T-helper 17 cell (primary cell): ENCODE results near the gene RAD52. TPM values are rescaled to one million over a fixed set of nuclear protein-coding genes. Genes with fewer than 3 reads are reported as not detected.

Experiments used
- ATAC-seq: fragments of 150-1000 bp; cut with Tn5 transposase; 2 replicates; pipeline ENCODE4 v1.10.0; 2021; ENCODE audit warnings: mild to moderate bottlenecking, moderate library complexity
- DNase-seq, 3 donors: peaks; one replicate each; pipeline versions ENCODE4 v3.0.0 to v3.0.0-alpha.2; 2020 to 2021
- H3K9me3 ChIP-seq: one replicate; pipeline ENCODE4 v1.7.0; 2013; ENCODE audit warnings: low read length, mild to moderate bottlenecking; ENCODE audit not compliant: control insufficient read depth, poor library complexity, severe bottlenecking
- H3K27ac Mint-ChIP-seq: one replicate; pipeline ENCODE4 v1.8.0; 2022; ENCODE audit warnings: mild to moderate bottlenecking, moderate library complexity, mixed read lengths
- H3K27me3 Mint-ChIP-seq: one replicate; pipeline ENCODE4 v1.8.0; 2022; ENCODE audit warnings: mixed read lengths
- H3K36me3 Mint-ChIP-seq: one replicate; pipeline ENCODE4 v1.8.0; 2022; ENCODE audit warnings: low read depth, mixed read lengths
- H3K4me1 Mint-ChIP-seq: one replicate; pipeline ENCODE4 v1.8.0; 2022; ENCODE audit warnings: mild to moderate bottlenecking, mixed read lengths
- H3K4me3 Mint-ChIP-seq: one replicate; pipeline ENCODE4 v1.8.0; 2022; ENCODE audit warnings: mild to moderate bottlenecking, moderate library complexity, mixed read lengths
- total RNA-seq, 4 donors: library from RNA in 2 of 4; stranded (reverse) in 2 of 4; gene quantifications; one replicate each; pipeline ENCODE4 v1.2.3 and lab custom pipeline; 2022 to 2026

Gene RAD52
- total RNA-seq, 2 donors from 2014 or later: 11.9 to 13.3 TPM

DNA sequence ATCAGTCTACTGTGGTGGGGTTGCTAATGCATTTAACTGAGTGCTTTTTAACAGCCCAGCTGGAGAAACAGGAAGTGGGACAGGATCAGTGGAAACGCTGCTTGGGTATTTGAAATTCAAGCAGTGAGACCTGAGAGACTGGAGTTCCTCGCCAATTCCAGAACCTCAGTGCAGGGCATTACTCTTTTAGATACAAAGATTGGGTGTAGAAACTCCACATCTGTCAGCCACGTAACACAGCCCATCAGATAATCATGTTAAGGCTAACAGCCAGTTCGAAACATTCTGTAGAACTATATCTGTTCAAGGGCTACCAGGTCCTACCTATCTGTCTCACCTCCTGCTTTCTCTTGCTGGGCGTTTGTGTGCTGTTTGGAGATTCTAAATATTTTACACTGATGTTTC, 45.5 kb downstream of the RAD52 start:
- no peaks in the 10 kb centered on the region for H3K27me3 Mint-ChIP-seq

DNA sequence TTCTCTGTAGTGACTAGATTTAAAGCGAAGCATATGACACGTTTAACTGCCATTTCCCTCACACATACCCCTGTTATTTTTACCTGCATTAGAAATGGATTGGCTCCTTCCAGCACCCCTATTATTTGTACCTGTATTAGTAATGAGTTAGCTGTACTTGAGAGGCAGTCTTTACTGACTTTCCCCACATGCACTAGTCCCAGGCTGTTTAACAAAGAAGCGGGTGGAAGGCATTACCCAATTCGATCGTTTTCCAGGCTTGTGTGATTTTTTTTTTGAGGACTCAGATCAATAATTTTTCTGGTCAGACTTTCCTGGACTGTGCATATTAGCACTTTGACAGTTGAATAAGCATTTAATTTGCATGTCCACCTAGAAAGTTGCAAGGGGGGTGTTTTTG, 46.4 kb downstream of the RAD52 start:
- DNase-seq (no peak), ATAC-seq (no peak)
- Mint-ChIP-seq H3K27ac (no peak overlapping the region), H3K4me3 (no peak overlapping the region), H3K27me3 (no peaks in the 10 kb centered on the region), H3K36me3 (peaks cover 20% of the 10 kb centered on the region), H3K4me1 (peaks cover 15% of the 10 kb centered on the region)
- no peaks in the 10 kb centered on the region for H3K9me3 ChIP-seq

More for the DNA sequence above, 45.5 kb downstream of the RAD52 start:
- DNase-seq: no peak
- Mint-ChIP-seq H3K36me3 (peaks cover 21% of the 10 kb centered on the region), H3K4me1 (peaks cover 15% of the 10 kb centered on the region), H3K4me3 (no peak overlapping the region), H3K27ac (peak overlapping the region; percentile 74)
- ATAC-seq: no peak
- H3K9me3 ChIP-seq: no peaks in the 10 kb centered on the region

DNA sequence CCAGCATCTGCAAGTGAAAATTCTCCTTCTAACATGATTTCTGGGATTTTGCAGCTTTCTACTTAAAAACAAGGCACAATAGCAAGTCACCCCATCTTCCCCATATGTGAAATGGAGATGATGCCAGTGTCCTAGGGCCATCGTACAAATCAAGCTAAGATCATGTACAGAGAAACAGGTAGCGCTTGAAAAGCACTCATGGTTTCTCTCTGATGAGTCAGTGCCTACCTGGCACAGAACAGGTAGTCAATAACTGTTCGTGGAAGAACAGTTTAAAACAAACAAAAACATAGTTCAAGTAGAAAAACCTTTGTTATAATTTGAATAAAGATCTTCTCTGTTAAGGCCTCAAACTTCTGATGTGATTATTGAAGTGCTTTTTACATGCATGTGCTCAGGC, 46.9 kb downstream of the RAD52 start:
- Mint-ChIP-seq H3K27ac (no peak overlapping the region), H3K4me1 (peaks cover 15% of the 10 kb centered on the region), H3K4me3 (no peak overlapping the region), H3K36me3 (peaks cover 17% of the 10 kb centered on the region), H3K27me3 (no peaks in the 10 kb centered on the region)
- ATAC-seq (no peak), DNase-seq (no peak)
- no peaks in the 10 kb centered on the region for H3K9me3 ChIP-seq

DNA sequence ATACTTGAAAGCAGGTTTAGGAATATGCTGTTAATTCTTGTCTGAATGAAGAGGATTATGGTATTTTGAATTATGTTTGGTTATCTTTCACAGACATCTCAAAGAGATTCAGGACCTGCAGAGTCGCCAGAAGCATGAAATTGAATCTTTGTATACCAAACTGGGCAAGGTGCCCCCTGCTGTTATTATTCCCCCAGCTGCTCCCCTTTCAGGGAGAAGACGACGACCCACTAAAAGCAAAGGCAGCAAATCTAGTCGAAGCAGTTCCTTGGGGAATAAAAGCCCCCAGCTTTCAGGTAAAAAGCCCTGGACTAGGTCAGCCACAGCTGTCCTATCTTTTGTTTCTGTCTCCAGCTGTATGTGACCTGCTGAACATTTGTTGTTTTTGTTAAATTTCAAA, 52.1 kb downstream of the RAD52 start:
- Mint-ChIP-seq H3K27ac (peak overlapping the region; percentile 60), H3K27me3 (no peaks in the 10 kb centered on the region), H3K36me3 (peaks cover 10% of the 10 kb centered on the region), H3K4me1 (peaks cover 4% of the 10 kb centered on the region), H3K4me3 (no peak overlapping the region)
- no peak for ATAC-seq
- DNase-seq: no peak
- no peaks in the 10 kb centered on the region for H3K9me3 ChIP-seq

DNA sequence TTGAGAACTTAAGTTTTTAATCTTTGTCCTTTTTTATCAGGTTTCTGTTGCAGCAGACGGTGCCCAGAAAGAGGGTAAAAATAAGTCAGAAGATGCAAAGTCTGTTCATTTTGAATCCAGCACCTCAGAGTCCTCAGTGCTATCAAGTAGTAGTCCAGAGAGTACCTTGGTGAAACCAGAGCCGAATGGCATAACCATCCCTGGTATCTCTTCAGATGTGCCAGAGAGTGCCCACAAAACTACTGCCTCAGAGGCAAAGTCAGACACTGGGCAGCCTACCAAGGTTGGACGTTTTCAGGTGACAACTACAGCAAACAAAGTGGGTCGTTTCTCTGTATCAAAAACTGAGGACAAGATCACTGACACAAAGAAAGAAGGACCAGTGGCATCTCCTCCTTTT, 53.5 kb downstream of the RAD52 start:
- H3K27ac Mint-ChIP-seq: no peak overlapping the region
- no peak overlapping the region for H3K4me3 Mint-ChIP-seq
- H3K9me3 ChIP-seq: no peaks in the 10 kb centered on the region
- DNase-seq (no peak), ATAC-seq (no peak)
- no peaks in the 10 kb centered on the region for H3K27me3 Mint-ChIP-seq
- H3K36me3 Mint-ChIP-seq: peaks cover 6% of the 10 kb centered on the region
- peaks cover 6% of the 10 kb centered on the region for H3K4me1 Mint-ChIP-seq

DNA sequence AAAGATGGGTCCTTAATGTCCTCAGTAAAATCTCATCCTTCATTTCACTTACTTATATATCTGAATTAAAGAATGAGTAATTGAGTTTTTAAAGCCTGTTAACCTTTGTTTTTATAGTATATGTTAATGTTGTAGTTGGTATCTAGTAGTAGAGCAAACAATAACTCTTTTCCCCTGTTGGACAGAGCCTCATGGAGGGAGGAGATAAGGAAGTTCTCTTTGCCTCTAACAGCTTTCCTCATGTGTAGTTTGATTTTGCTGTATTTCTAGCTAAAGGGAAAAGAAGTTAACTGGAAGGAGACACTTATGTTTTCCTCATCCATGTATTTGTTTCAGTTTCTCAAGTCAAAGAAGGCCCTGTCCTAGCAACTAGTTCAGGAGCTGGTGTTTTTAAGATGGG, 55.3 kb downstream of the RAD52 start:
- Mint-ChIP-seq H3K4me3 (no peak overlapping the region), H3K27me3 (no peaks in the 10 kb centered on the region), H3K4me1 (peaks cover 6% of the 10 kb centered on the region), H3K36me3 (peaks cover 6% of the 10 kb centered on the region), H3K27ac (no peak overlapping the region)
- H3K9me3 ChIP-seq: no peaks in the 10 kb centered on the region
- ATAC-seq: no peak
- no peak for DNase-seq

DNA sequence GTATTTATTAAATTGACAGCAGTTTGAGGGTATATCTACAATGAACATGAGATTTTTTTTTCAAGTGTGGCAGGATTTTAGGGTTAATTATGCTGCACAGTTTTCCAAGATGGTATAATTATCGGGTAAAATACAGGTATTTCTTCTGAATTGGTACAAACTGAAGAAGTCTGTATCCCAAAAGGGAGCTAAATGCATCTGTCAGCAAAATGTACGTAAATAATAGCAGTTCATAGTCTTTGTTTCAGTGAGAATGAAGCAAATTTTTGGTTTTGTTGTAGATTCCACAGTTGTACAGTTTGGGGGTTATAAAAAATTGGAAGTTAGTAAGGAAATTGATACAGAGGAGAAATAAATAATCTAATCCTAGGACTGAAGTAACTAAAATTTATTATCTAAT, 63.3 kb downstream of the RAD52 start:
- peaks cover 10% of the 10 kb centered on the region for H3K36me3 Mint-ChIP-seq
- H3K4me1 Mint-ChIP-seq: peaks cover 6% of the 10 kb centered on the region
- no peak for DNase-seq
- H3K9me3 ChIP-seq: no peaks in the 10 kb centered on the region
- no peak overlapping the region for H3K4me3 Mint-ChIP-seq
- H3K27me3 Mint-ChIP-seq: no peaks in the 10 kb centered on the region
- ATAC-seq: no peak
- no peak overlapping the region for H3K27ac Mint-ChIP-seq

DNA sequence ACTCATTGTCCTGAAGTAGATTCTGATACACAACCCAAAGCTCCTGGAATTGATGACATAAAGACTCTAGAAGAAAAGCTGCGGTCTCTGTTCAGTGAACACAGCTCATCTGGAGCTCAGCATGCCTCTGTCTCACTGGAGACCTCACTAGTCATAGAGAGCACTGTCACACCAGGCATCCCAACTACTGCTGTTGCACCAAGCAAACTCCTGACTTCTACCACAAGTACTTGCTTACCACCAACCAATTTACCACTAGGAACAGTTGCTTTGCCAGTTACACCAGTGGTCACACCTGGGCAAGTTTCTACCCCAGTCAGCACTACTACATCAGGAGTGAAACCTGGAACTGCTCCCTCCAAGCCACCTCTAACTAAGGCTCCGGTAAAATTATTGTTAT, 63.8 kb downstream of the RAD52 start:
- DNase-seq: no peak
- no peaks in the 10 kb centered on the region for H3K9me3 ChIP-seq
- peaks cover 10% of the 10 kb centered on the region for H3K36me3 Mint-ChIP-seq
- no peak for ATAC-seq
- peaks cover 6% of the 10 kb centered on the region for H3K4me1 Mint-ChIP-seq
- no peak overlapping the region for H3K4me3 Mint-ChIP-seq
- no peaks in the 10 kb centered on the region for H3K27me3 Mint-ChIP-seq
- peak overlapping the region; percentile 78 for H3K27ac Mint-ChIP-seq

DNA sequence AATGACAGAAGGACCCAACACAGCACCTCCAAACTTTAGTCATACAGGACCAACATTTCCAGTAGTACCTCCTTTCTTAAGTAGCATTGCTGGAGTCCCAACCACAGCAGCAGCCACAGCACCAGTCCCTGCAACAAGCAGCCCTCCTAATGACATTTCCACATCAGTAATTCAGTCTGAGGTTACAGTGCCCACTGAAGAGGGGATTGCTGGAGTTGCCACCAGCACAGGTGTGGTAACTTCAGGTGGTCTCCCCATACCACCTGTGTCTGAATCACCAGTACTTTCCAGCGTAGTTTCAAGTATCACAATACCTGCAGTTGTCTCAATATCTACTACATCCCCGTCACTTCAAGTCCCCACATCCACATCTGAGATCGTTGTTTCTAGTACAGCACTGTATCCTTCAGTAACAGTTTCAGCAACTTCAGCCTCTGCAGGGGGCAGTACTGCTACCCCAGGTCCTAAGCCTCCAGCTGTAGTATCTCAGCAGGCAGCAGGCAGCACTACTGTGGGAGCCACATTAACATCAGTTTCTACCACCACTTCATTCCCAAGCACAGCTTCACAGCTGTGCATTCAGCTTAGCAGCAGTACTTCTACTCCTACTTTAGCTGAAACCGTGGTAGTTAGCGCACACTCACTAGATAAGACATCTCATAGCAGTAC, 64.6 kb downstream of the RAD52 start:
- ATAC-seq (no peak), DNase-seq (no peak)
- H3K27ac Mint-ChIP-seq: peak overlapping the region; percentile 78

DNA sequence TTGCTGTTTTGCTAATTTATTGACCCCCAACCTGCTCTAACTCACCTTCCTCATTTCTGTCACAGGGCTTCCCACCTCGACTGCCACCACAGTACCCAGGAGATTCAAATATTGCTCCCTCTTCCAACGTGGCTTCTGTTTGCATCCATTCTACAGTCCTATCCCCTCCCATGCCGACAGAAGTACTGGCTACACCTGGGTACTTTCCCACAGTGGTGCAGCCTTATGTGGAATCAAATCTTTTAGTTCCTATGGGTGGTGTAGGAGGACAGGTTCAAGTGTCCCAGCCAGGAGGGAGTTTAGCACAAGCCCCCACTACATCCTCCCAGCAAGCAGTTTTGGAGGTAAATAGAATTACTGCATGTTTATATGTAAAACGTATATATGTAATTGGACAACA, 68.8 kb downstream of the RAD52 start:
- peak overlapping the region; percentile 74 for H3K27ac Mint-ChIP-seq
- peaks cover 17% of the 10 kb centered on the region for H3K36me3 Mint-ChIP-seq
- no peaks in the 10 kb centered on the region for H3K27me3 Mint-ChIP-seq
- H3K4me3 Mint-ChIP-seq: no peak overlapping the region
- DNase-seq: no peak
- no peaks in the 10 kb centered on the region for H3K9me3 ChIP-seq
- ATAC-seq: no peak
- peaks cover 11% of the 10 kb centered on the region for H3K4me1 Mint-ChIP-seq

More for the DNA sequence above, 64.6 kb downstream of the RAD52 start:
- no peaks in the 10 kb centered on the region for H3K9me3 ChIP-seq
- Mint-ChIP-seq H3K4me1 (peaks cover 8% of the 10 kb centered on the region), H3K4me3 (no peak overlapping the region), H3K36me3 (peaks cover 13% of the 10 kb centered on the region), H3K27me3 (no peaks in the 10 kb centered on the region)

DNA sequence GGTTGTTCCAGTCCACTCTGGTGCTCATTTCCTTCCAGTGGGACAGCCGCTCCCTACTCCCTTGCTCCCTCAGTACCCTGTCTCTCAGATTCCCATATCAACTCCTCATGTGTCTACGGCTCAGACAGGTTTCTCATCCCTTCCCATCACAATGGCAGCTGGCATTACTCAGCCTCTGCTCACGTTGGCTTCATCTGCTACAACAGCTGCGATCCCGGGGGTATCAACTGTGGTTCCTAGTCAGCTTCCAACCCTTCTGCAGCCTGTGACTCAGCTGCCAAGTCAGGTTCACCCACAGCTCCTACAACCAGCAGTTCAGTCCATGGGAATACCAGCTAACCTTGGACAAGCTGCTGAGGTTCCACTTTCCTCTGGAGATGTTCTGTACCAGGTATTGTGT, 69.9 kb downstream of the RAD52 start:
- H3K4me1 Mint-ChIP-seq: peaks cover 12% of the 10 kb centered on the region
- ATAC-seq: no peak

DNA sequence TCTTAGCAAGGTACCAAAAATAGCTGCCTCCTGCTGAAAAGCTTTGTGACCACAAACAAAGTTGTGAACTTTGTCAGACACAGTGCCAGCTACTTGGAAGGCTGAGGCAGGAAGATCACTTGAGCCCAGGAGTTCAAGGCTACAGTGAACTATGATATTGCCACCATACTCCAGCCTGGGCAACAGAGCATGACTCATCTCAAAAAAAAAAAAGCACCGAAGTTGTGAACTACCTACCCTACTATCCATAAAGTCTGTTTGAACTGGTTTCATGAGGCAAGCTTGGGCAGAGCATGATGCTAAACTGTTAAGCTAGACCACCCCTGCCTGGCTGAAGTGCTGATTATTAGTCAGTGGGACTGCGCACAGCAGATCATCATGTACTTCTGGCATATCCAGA, 75.5 kb downstream of the RAD52 start:
- H3K4me3 Mint-ChIP-seq: no peak overlapping the region
- peaks cover 3% of the 10 kb centered on the region for H3K36me3 Mint-ChIP-seq
- peaks cover 13% of the 10 kb centered on the region for H3K4me1 Mint-ChIP-seq
- no peaks in the 10 kb centered on the region for H3K27me3 Mint-ChIP-seq
- ATAC-seq (no peak), DNase-seq (no peak)
- no peak overlapping the region for H3K27ac Mint-ChIP-seq
- H3K9me3 ChIP-seq: no peaks in the 10 kb centered on the region

More for the DNA sequence above, 69.9 kb downstream of the RAD52 start:
- no peaks in the 10 kb centered on the region for H3K27me3 Mint-ChIP-seq
- DNase-seq: no peak
- no peaks in the 10 kb centered on the region for H3K9me3 ChIP-seq
- H3K27ac Mint-ChIP-seq: peak overlapping the region; percentile 80
- no peak overlapping the region for H3K4me3 Mint-ChIP-seq
- H3K36me3 Mint-ChIP-seq: peaks cover 10% of the 10 kb centered on the region

DNA sequence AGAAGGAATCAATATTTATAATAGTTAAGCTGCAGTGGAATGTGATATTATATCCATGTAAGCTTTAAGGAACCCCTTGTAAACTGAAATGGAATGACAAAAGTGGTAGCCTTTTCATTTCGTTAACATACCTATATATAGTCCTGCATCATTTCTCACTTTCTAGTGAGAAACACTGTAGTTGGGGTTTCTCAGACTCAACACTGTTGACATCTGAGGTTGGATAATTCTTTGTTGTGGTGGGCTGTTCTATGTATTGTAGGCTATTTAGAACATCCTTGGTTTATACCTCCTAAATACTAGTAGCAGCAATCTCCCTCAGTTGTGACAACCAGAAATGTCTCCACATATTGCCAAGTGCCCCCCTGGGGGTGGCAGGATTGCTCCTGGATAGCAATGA, 79.1 kb downstream of the RAD52 start:
- H3K4me1 Mint-ChIP-seq: peaks cover 13% of the 10 kb centered on the region
- DNase-seq: no peak
- peak; percentile 79 for ATAC-seq
- no peak overlapping the region for H3K4me3 Mint-ChIP-seq
- H3K9me3 ChIP-seq: no peaks in the 10 kb centered on the region
- no peaks in the 10 kb centered on the region for H3K27me3 Mint-ChIP-seq
- peaks cover 5% of the 10 kb centered on the region for H3K36me3 Mint-ChIP-seq
- H3K27ac Mint-ChIP-seq: peak overlapping the region; percentile 66

DNA sequence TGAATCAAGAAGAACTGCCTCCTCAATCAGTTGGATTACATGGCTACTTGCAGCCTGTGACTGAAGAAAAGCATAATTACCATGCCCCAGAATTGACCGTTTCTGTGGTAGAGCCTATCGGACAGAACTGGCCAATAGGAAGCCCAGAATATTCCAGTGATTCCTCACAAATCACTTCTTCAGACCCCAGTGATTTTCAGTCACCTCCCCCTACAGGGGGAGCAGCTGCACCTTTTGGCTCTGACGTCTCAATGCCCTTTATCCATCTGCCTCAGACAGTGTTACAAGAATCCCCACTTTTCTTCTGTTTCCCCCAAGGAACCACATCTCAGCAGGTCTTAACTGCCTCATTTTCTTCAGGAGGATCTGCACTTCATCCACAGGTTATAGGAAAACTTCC, 80.8 kb downstream of the RAD52 start:
- DNase-seq: no peak
- H3K36me3 Mint-ChIP-seq: peaks cover 11% of the 10 kb centered on the region
- peaks cover 13% of the 10 kb centered on the region for H3K4me1 Mint-ChIP-seq
- peak overlapping the region; percentile 14 for H3K27ac Mint-ChIP-seq
- H3K27me3 Mint-ChIP-seq: no peaks in the 10 kb centered on the region
- H3K9me3 ChIP-seq: no peaks in the 10 kb centered on the region
- ATAC-seq: no peak
- no peak overlapping the region for H3K4me3 Mint-ChIP-seq
